Measurements from ENCODE around the gene CEBPE.

The CEBPE gene

DNA sequence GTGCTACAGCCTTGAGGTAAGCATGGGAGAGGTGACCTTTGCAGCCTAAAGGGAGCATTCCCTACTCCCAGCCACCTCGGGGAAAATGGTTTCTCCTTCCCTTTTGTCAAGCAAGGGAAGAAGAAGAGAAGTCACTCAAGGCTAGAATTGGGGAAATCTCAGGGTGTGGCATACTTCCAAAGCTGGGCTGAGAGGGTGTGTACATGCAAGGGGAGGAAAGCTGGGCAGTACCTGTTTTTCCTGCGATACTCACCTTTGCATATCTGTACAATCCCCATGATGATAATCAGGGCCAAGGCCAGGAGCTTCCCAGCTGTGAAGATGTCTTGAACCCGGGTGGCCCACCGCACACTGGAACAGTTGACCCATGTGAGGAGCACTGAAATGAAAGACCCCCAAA, 23.8 kb upstream of the CEBPE start:
- H3K4me3 ChIP-seq (ENCODE audit: low read depth, low read length, poor library complexity, severe bottlenecking): no peak overlapping the region
- no peaks in the 10 kb centered on the region for H3F3A ChIP-seq (ENCODE audit: insufficient read depth, low read length)
- no peak overlapping the region for H3K27ac ChIP-seq (ENCODE audit: low read depth, low read length, poor library complexity, severe bottlenecking)
- H3K36me3 ChIP-seq (ENCODE audit: insufficient read depth, low read length): no peaks in the 10 kb centered on the region
- H3K4me2 ChIP-seq (ENCODE audit: low read length): no peak overlapping the region
- H3K9me3 ChIP-seq (ENCODE audit: low read length): no peaks in the 10 kb centered on the region
- TF ChIP-seq, protein P1, sequence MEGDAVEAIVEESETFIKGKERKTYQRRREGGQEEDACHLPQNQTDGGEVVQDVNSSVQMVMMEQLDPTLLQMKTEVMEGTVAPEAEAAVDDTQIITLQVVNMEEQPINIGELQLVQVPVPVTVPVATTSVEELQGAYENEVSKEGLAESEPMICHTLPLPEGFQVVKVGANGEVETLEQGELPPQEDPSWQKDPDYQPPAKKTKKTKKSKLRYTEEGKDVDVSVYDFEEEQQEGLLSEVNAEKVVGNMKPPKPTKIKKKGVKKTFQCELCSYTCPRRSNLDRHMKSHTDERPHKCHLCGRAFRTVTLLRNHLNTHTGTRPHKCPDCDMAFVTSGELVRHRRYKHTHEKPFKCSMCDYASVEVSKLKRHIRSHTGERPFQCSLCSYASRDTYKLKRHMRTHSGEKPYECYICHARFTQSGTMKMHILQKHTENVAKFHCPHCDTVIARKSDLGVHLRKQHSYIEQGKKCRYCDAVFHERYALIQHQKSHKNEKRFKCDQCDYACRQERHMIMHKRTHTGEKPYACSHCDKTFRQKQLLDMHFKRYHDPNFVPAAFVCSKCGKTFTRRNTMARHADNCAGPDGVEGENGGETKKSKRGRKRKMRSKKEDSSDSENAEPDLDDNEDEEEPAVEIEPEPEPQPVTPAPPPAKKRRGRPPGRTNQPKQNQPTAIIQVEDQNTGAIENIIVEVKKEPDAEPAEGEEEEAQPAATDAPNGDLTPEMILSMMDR (IDR thresholded peaks at IDR 0.05; ENCODE audit: low read length): no peak
- no peak for TF ChIP-seq EZH2 (IDR thresholded peaks at IDR 0.05; ENCODE audit: borderline replicate concordance, low read length)
- no peaks in the 10 kb centered on the region for H3K4me1 ChIP-seq (ENCODE audit: insufficient read depth, low read length, severe bottlenecking)
- no peaks in the 10 kb centered on the region for H4K20me1 ChIP-seq (ENCODE audit: insufficient read depth, low read length)
- H3K79me2 ChIP-seq (ENCODE audit: insufficient read depth, low read length): no peaks in the 10 kb centered on the region
- peaks cover 6% of the 10 kb centered on the region; the same call in 1 of the 2 replicates for H3K27me3 ChIP-seq (ENCODE audit: insufficient read depth, low read length)
- no peaks in the 10 kb centered on the region for H3K9me2 ChIP-seq (ENCODE audit: low read depth, low read length)
- H3K9ac ChIP-seq (ENCODE audit: low read length): no peak overlapping the region
- no peak overlapping the region for H2AFZ ChIP-seq (ENCODE audit: low read length)

DNA sequence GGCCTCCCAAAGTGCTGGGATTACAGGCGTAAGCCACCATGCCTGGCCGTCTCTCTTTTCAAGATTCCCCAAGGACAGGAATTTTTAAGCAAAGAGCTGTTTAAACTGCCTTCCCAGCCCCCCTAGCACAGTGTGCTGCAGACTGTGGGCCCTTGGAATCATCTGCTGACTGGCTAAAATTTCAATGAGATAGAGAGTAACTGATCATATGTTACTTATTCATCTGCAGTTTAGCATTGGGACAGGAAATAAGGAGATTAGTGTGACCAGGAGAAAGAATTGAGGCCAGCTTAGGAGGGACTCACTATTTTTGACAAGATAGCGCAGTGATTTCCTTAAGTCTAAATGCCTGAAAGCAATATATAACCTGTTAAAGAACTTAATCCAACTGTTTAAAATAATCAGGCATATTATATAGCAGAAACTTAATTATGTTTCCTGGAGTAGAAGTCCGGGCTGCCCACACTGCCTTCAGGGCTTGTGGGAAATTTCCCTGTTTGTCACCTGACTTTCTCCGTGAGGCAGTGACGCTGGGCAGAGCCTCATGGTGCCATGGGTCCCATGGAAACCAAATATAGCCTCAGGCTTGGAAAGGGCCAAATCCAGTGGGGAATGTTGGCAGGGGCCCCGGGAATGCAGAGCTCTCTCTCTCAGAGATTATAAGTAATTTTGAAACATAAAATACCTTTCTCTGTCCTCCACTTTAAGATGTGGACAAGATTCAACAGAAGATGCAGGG, 22.8 kb upstream of the CEBPE start:
- H3K4me1 ChIP-seq (ENCODE audit: insufficient read depth, low read length, severe bottlenecking): no peaks in the 10 kb centered on the region
- H3K4me2 ChIP-seq (ENCODE audit: low read length): no peak overlapping the region
- no peak overlapping the region for H2AFZ ChIP-seq (ENCODE audit: low read length)
- no peaks in the 10 kb centered on the region for H3K9me2 ChIP-seq (ENCODE audit: low read depth, low read length)
- no peak overlapping the region for H3K4me3 ChIP-seq (ENCODE audit: low read depth, low read length, poor library complexity, severe bottlenecking)
- no peaks in the 10 kb centered on the region for H3K9me3 ChIP-seq (ENCODE audit: low read length)
- H3K27ac ChIP-seq (ENCODE audit: low read depth, low read length, poor library complexity, severe bottlenecking): no peak overlapping the region
- no peaks in the 10 kb centered on the region for H3K79me2 ChIP-seq (ENCODE audit: insufficient read depth, low read length)
- 0 out of 2 replicates have a peak, but pooled peaks cover 5% of the 10 kb centered on the region for H3K27me3 ChIP-seq (ENCODE audit: insufficient read depth, low read length)
- no peaks in the 10 kb centered on the region for H3F3A ChIP-seq (ENCODE audit: insufficient read depth, low read length)
- H3K9ac ChIP-seq (ENCODE audit: low read length): no peak overlapping the region
- TF ChIP-seq, protein P1 (IDR thresholded peaks at IDR 0.05; ENCODE audit: low read length): no peak
- TF ChIP-seq EZH2 (IDR thresholded peaks at IDR 0.05; ENCODE audit: borderline replicate concordance, low read length): no peak
- no peaks in the 10 kb centered on the region for H3K36me3 ChIP-seq (ENCODE audit: insufficient read depth, low read length)
- no peaks in the 10 kb centered on the region for H4K20me1 ChIP-seq (ENCODE audit: insufficient read depth, low read length)

DNA sequence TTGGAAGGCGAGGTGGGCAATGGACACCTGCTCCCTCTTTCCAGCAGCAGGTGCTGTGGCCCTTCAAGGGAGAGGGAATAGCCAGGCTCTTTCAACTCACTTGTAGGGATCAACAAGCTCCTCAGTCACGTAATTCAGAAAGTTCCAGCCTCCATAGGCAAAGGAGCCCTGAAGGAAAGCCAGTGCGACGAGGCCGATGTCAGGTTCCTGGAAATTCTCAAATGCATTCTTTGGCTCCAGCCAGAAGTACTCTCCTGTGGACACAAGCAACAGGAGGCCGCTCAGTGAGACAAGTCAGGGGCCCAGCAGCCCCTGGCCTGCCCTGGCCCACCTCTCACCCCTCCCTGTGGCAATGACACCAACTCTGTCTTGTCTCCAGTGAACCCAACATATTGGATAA, 21.3 kb upstream of the CEBPE start:
- H3K4me1 ChIP-seq (ENCODE audit: insufficient read depth, low read length, severe bottlenecking): no peaks in the 10 kb centered on the region
- TF ChIP-seq EZH2 (IDR thresholded peaks at IDR 0.05; ENCODE audit: borderline replicate concordance, low read length): no peak
- TF ChIP-seq, protein P1 (IDR thresholded peaks at IDR 0.05; ENCODE audit: low read length): no peak
- no peaks in the 10 kb centered on the region for H3K36me3 ChIP-seq (ENCODE audit: insufficient read depth, low read length)
- H3K27me3 ChIP-seq (ENCODE audit: insufficient read depth, low read length): peaks cover 10% of the 10 kb centered on the region; the same call in 1 of the 2 replicates
- no peaks in the 10 kb centered on the region for H4K20me1 ChIP-seq (ENCODE audit: insufficient read depth, low read length)
- H3K79me2 ChIP-seq (ENCODE audit: insufficient read depth, low read length): no peaks in the 10 kb centered on the region
- H3K4me2 ChIP-seq (ENCODE audit: low read length): no peak overlapping the region
- no peak overlapping the region for H3K4me3 ChIP-seq (ENCODE audit: low read depth, low read length, poor library complexity, severe bottlenecking)
- no peak overlapping the region for H2AFZ ChIP-seq (ENCODE audit: low read length)
- no peak overlapping the region for H3K9ac ChIP-seq (ENCODE audit: low read length)
- H3K9me2 ChIP-seq (ENCODE audit: low read depth, low read length): no peaks in the 10 kb centered on the region
- H3F3A ChIP-seq (ENCODE audit: insufficient read depth, low read length): no peaks in the 10 kb centered on the region
- H3K27ac ChIP-seq (ENCODE audit: low read depth, low read length, poor library complexity, severe bottlenecking): no peak overlapping the region
- no peaks in the 10 kb centered on the region for H3K9me3 ChIP-seq (ENCODE audit: low read length)

Measured in OCI-LY1 (cell line).